Measurements from ENCODE around the gene MRPL2.

- no peak for TF ChIP-seq GATA3 (IDR thresholded peaks at IDR 0.05; ENCODE audit: low read depth, low read length)
- no peak for TF ChIP-seq GATA2 (IDR thresholded peaks at IDR 0.05; ENCODE audit: low read depth, low read length)
These were observed 31.3 kb upstream of the MRPL2 start for GRCh38 chr6:43090559-43090956.
